Hematopoietic multipotent progenitor cell treated with erythropoietin and hydrocortisone succinate and interleukin-3 and kit ligand, for 15 days (in vitro differentiated cells): ENCODE data around the gene GLRB.
"Not testable (repeated sequence)": the region's sequence is repeated elsewhere in the genome, so short reads cannot be mapped to it uniquely, and the experiment has no call there.

Experiments used
- DNase-seq: peaks from one replicate; pipeline ENCODE4 v3.0.0-alpha.2; 2015; ENCODE audit warnings: low spot score

GLRB gene

GRCh38 chr4:157075811-157076577, at the start of gene GLRB:
GLRB (plus strand) TSS chr4:157076150; CDS start chr4:157078025, 1,875 bp downstream.
- no peak for DNase-seq

- DNase-seq, result no peak
These were observed 40.5 kb upstream of the GLRB start for GRCh38 chr4:157035471-157035870.

- DNase-seq, result no peak
These were observed 35.5 kb upstream of the GLRB start for GRCh38 chr4:157040405-157040804.

DNA sequence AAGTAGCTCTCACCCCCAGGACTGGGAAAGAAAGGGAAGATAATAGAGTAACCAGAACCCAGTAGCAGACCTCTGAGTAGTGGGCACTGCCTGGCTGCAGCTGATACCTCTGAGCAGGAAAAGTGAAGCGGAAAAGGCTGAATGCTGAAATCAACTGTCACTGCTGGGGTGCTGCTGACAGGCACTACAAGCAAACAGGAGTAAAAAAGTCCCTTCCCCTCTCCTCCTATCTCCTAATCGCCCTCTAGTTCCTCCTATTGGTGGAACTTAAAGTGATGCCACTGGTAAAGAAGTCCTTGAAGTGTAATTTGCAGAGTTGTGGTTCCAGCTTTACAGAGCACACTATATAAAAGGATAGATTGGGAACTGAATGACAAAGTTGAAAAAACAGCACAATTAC, 32.8 kb upstream of the GLRB start:
- DNase-seq, result no peak

DNA sequence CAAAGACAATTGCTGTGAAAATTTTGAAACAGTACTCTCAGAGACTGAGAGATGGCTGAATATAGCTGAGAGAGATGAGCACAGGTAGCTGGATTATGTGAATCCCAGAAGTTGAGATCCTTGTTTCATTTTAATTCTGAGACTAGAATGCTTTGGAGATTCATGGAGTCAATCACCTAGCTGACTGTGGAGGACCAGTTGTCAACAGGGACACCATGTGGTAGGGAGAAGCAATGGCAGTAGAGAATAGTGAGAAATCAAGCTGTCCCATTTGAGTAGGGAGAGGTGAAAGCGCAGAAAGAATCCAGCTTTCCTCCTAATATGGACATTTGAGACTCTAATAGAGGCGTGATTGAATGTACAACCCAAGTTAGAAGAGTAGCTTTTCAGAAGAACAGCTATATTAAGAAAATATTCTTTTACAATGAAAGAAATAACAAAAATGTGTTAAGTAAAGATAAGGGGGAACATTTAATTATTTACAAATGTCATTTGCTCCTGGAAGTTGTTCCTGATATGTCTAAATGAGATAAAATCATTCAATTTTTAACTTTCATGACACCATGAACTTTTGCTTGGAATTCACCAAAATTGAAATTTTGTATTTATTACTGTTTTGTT, 30.3 kb upstream of the GLRB start:
- no peak for DNase-seq

GRCh38 chr4:157048248-157048647, 27.7 kb upstream of the GLRB start:
- no peak for DNase-seq

DNA sequence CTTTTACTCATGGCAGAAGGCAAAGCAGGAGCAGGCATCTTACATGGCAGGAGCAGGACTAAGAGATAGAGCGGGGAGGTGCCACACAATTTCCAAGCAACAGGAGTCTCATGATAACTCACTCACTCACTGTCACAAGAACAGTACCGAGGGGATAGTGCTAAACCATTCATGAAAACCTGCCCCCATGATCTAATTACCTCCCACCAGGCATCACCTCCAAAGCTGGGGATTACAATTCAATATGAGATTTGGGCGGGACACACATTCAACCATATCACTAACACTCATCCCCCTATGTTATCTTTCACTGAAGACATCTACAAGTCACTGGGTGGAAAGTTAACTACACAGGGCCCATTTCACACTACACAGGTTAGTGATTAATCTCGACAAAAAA, 25.4 kb upstream of the GLRB start:
- no peak for DNase-seq

DNA sequence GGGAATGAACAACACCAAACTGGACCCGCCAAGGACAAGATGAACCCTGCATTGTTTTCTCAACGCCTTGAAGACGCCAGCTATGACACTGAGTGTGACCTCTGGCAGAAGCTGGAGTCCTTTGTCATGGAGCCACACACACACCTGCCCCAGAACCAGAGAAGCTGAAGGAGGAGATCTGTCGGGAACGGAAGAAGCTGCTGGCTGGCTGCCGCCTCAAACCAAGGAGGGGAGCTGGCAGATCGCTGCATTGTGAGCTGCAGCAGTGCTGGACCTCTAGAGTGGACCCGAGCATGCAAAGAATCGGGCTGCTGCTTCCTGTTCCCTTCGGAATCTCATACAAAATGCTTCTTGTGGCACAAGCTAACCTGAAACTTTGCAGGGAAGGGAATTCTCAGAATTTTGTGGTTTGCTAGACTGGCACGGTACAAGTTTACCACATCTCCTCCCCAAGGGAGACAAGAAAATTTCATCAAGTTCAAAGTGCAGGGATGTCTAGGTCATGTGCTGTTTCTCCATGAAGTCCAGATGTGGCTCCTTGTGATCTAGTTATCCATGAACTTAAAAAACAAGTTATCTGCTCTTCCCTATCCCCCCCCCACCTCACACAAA, 23.4 kb upstream of the GLRB start:
- no peak for DNase-seq

DNA sequence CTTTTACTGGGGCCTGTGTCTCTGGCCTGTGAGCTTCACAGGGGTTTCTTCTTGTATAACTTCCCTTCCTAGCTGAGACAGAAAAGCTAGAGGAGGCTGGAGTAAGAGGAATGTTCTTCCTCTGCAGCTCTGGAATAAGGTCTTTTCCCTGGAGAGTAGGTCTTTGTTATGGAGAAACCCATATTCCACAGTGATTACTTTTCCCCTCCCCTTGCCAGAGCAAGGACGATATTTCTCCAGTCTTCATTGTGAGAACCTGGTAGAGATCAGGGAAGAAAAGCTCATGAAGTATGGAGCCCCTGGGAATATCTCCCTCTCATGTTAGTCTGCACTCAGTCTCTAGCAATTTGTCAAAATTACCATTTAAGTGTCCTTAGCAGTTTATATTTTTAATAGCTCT, 18.7 kb upstream of the GLRB start:
- DNase-seq, result no peak

DNA sequence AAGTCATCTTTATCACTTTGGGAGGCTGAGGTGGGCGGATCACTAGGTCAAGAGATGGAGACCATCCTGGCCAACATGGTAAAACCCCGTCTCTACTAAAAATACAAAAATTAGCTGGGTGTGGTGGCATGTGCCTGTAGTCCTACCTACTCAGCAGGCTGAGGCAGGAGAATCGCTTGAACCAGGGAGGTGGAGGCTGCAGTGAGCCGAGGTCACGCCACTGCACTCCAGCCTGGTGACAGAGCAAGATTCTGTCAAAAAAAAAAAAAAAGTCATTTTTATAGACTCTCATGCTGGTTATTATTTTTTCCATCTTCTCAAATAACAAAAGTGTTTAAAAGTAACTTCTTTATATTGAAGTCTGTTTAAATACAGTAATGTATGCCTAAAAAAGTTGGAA, 17.1 kb upstream of the GLRB start:
- not testable (repeated sequence) for DNase-seq

- DNase-seq, result no peak
These were observed 3.9 kb upstream of the GLRB start for GRCh38 chr4:157072002-157072401.

DNA sequence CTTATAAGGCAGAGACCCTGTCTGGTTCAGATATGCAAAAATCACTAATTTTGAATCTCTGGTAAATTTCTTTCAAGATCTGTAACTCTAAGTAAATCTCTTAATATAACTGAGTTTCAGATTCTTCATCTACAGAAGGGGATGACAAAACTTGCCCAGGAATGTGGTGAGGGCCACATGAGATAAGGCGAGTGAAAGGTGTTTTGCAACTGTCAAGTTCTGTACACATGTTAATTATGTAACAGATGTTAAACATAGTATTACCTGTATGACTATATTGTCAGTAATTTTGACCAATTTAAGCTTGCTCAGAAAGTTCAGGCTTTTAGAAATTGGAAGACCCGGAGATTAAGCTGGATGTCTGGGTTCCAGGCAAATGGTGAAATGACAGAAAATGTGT, 549 bp upstream of the GLRB start:
- no peak for DNase-seq

DNA sequence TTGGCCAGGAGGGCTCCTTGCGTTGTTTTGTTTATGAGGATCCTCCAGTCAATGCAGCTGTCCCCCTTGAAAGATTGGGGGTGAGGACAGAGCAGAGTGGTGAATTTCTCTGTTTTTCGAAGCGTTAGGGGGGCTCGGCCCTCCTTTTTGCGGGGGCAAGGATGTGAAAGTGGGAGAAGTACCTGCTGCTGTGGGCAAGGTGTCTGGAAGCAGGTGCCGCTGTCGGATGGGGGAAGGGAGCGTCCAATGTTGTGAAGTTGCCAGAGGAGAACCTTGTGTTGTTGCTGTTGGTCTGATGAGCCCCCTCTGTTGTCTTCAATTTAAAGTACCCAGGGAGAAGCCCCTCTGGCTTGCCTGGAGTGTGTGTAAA, 613 bp downstream of the GLRB start:
- DNase-seq, result no peak

GRCh38 chr4:157079441-157079840, 3.5 kb downstream of the GLRB start:
- DNase-seq, result no peak

DNA sequence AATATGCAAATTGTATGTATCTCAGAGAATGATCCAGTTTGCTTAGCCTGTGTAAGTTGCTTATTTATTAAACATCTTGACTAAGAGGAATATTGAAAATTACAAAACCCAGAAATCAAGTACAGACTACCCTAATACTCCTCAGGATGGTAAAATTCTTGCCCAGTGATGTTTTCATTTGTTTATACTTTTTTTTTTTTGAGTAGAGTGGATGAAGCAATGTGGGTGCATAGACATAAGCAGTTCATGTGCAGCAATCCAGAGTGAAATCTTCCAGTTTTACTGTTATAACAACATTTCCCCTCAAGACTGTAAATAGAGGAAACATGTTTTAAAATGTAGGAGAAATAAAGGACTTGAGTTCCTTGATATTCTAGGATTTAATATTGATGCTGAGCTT, 4.7 kb downstream of the GLRB start:
- no peak for DNase-seq

DNA sequence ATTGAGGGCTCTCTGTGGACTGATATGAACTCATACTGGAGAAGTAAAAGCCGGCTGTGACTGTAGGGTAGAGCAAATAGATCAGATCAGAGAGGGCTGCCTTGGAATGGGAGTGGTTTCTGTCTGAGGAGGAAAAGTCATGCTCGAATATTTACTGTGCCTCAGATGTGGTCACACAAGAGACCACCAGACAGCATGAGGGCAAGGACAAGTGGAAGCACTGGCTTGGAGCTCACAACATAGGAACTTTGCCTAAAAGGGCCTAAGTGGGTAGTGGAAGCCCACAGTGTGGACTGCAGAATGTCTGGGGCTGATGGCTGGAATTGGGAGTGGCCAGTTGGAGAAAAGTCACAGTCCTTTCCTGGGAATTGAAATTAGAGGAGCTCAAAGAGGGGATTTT, 19.8 kb downstream of the GLRB start:
- DNase-seq, result no peak

GRCh38 chr4:157096439-157096838, 20.5 kb downstream of the GLRB start:
- no peak for DNase-seq

- no peak for DNase-seq
These were observed 23.6 kb downstream of the GLRB start for GRCh38 chr4:157099506-157099905.

DNA sequence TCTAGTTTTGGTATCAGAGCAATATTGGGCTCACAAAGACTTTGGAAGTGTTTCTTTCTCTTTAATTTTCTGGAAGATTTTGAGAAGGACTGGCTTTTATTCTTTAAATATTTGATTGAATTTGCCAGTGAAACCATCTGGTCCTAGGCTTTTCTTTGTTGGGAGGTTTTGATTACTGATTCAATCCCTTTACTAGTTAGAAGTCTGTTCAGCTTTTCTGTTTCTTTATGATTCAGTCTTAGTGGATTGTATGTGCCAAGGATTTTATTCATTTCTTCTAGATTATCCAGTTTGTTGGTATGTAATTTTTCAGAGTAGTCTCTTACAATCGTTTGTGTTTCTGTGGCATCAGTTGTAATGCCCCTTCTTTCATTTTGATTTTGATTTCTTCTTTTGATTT, 28.6 kb downstream of the GLRB start:
- no peak for DNase-seq

- DNase-seq, result no peak
These were observed 38.7 kb downstream of the GLRB start for GRCh38 chr4:157114671-157115070.

DNA sequence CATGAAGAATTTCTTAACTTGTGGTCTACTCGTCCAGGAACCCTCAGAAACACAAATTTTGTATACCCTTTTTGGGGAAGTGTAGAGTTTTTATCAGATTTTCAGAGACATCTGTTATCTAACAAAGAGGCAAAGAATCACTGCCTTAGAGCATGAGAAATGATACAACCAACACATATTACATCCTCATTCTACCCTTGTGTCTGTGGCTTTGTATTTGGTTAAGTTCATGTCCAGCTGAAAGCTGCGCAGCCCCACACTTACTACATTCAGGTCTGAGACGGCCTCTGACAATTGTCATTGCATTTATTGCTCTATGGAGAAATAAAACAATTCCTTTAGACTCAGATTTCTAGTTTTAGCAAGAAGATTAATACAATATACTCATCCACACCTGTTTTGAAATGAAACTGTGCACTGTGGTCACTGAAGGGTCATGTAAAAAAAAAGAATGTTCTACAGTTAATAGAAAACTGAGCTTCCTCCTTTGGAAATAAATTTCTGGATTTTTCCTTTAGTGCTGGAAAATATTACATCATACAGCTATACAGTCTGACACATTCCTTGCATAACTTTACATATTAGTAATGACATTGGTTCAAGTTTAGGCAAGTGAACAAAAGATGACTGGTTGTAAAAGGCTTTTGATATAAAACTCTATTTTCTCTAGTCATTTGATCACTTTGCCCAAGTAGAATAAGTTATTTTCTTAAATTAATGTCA, 39.8 kb downstream of the GLRB start:
- DNase-seq, result no peak

- DNase-seq, result no peak
These were observed 45.5 kb downstream of the GLRB start for GRCh38 chr4:157121401-157121800.

DNA sequence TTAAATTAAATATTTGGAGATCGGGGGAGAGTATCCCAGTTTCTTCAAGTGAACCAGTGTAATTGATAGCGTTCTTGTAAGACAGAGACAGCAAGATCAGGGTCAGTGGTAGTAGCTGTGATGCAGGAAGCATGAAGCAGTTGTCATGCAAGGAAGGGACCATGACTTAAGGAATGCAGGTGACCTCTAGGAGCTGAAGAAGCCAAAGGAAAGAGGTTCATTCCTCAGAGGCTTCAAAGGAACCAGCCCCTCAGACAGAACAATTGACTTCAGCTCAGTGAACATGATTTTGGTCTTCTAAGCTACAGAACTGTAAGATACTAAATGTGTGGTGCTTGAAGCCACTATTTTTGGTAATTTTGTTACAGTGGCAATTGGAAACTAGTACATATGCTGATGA, 51.6 kb downstream of the GLRB start:
- DNase-seq, result no peak
